GM23338 (cell line): ENCODE measurements around the gene SELENOK. TPM values are rescaled to one million over a fixed set of nuclear protein-coding genes. Genes with fewer than 3 reads are reported as not detected.

Experiments
- ATAC-seq: fragments of 200-7000 bp; cut with Tn5 transposase; 3 replicates; pipeline ENCODE4 v1.9.1; 2020
- DNase-seq: peaks from one replicate; pipeline ENCODE4 v3.0.0-alpha.2; 2015; ENCODE audit warnings: low spot score
- H2AFZ ChIP-seq: fragments of 200-600 bp; sonication (generic); 2 replicates; pipeline ENCODE4 v1.8.0; 2016; ENCODE audit warnings: antibody characterized with exemption, mild to moderate bottlenecking, moderate library complexity
- H3F3A ChIP-seq: fragments of 200-600 bp; sonication (generic); replicated peaks from 2 replicates; pipeline ENCODE4 v1.8.0; 2017; ENCODE audit warnings: antibody characterized with exemption, mixed run types, low read depth
- H3K27ac ChIP-seq: fragments of 200-600 bp; sonication (generic); 2 replicates; pipeline ENCODE4 v1.6.1; 2016; ENCODE audit warnings: low read depth
- H3K27me3 ChIP-seq: fragments of 200-600 bp; sonication (generic); 2 replicates; pipeline ENCODE4 v1.8.0; 2016; ENCODE audit warnings: mild to moderate bottlenecking, mixed run types, moderate library complexity; ENCODE audit not compliant: insufficient read depth
- H3K36me3 ChIP-seq: fragments of 200-600 bp; sonication (generic); 2 replicates; pipeline ENCODE4 v1.8.0; 2016; ENCODE audit warnings: mild to moderate bottlenecking; ENCODE audit not compliant: insufficient read depth
- H3K4me1 ChIP-seq: fragments of 200-600 bp; sonication (generic); 2 replicates; pipeline ENCODE4 v1.8.0; 2016; ENCODE audit warnings: mild to moderate bottlenecking, moderate library complexity; ENCODE audit not compliant: insufficient read depth
- H3K4me2 ChIP-seq: fragments of 200-600 bp; sonication (generic); 2 replicates; pipeline ENCODE4 v1.7.1; 2017; ENCODE audit warnings: mixed run types
- H3K4me3 ChIP-seq: fragments of 200-600 bp; sonication (generic); 2 replicates; pipeline ENCODE4 v1.6.1; 2016; ENCODE audit warnings: mixed run types
- H3K79me2 ChIP-seq: fragments of 200-600 bp; sonication (generic); replicated peaks from 2 replicates; pipeline ENCODE4 v1.8.0; 2017; ENCODE audit warnings: mild to moderate bottlenecking; ENCODE audit not compliant: insufficient read depth
- H3K9me2 ChIP-seq: fragments of 200-600 bp; sonication (generic); 2 replicates; pipeline ENCODE4 v1.8.0; 2017; ENCODE audit not compliant: insufficient read depth
- H4K20me1 ChIP-seq: fragments of 200-600 bp; sonication (generic); replicated peaks from 2 replicates; pipeline ENCODE4 v1.8.0; 2017; ENCODE audit warnings: mild to moderate bottlenecking; ENCODE audit not compliant: insufficient read depth
- H3K27ac Mint-ChIP-seq: 2 replicates; pipeline ENCODE4 v1.8.0; 2020; ENCODE audit warnings: inconsistent platforms, mild to moderate bottlenecking, moderate library complexity, mixed read lengths
- H3K27me3 Mint-ChIP-seq: 3 replicates; pipeline ENCODE4 v1.8.0; 2022; ENCODE audit warnings: low read depth, mild to moderate bottlenecking, moderate library complexity, mixed read lengths, inconsistent platforms; ENCODE audit not compliant: insufficient read depth, poor library complexity
- H3K36me3 Mint-ChIP-seq: 3 replicates; pipeline ENCODE4 v1.8.0; 2021; ENCODE audit warnings: low read depth, mild to moderate bottlenecking, inconsistent platforms, moderate library complexity, mixed read lengths
- H3K4me1 Mint-ChIP-seq: 3 replicates; pipeline ENCODE4 v1.8.0; 2020; ENCODE audit warnings: mild to moderate bottlenecking, inconsistent platforms, mixed read lengths
- H3K4me3 Mint-ChIP-seq: 3 replicates; pipeline ENCODE4 v1.8.0; 2021; ENCODE audit warnings: moderate library complexity, mild to moderate bottlenecking, inconsistent platforms, mixed read lengths
- H3K9me3 Mint-ChIP-seq: 3 replicates; pipeline ENCODE4 v1.8.0; 2020; ENCODE audit warnings: moderate library complexity, mild to moderate bottlenecking, inconsistent platforms, mixed read lengths
- CREB1 ChIP-seq: fragments of 250-450 bp; sonication (Bioruptor Pico); IDR thresholded peaks from 2 replicates; pipeline ENCODE4 v1.5.0; 2020; ENCODE audit warnings: low read depth, mild to moderate bottlenecking, moderate library complexity
- CTCF ChIP-seq, 2 experiments: fragments of 200-600 bp in 1 of 2; sonication (generic) in 1 of 2; conservative IDR thresholded peaks; 2 replicates each; pipeline versions ENCODE4 v1.5.1 to v1.6.1; 2016 to 2017; ENCODE audit warnings: antibody characterized with exemption in 2 of 2, low read depth in 2 of 2, mild to moderate bottlenecking in 2 of 2, moderate library complexity in 1 of 2
- EZH2 ChIP-seq: fragments of 200-600 bp; sonication (generic); IDR thresholded peaks from one replicate; pipeline ENCODE4 v1.8.0; 2017; ENCODE audit warnings: antibody characterized with exemption, mild to moderate bottlenecking, low read depth; ENCODE audit not compliant: unreplicated experiment
- EZH2phosphoT487 ChIP-seq: fragments of 200-600 bp; sonication (generic); IDR thresholded peaks from one replicate; pipeline ENCODE4 v1.8.1; 2018; ENCODE audit warnings: antibody characterized with exemption; ENCODE audit not compliant: unreplicated experiment
- JUNB ChIP-seq: IDR thresholded peaks from one replicate; pipeline ENCODE4 v1.6.1; 2016; ENCODE audit warnings: antibody characterized with exemption; ENCODE audit not compliant: unreplicated experiment
- NANOG ChIP-seq: IDR thresholded peaks from 2 replicates; pipeline ENCODE4 v1.6.1; 2016; ENCODE audit warnings: antibody characterized with exemption, borderline replicate concordance
- POLR2AphosphoS5 ChIP-seq: IDR thresholded peaks from 2 replicates; pipeline ENCODE4 v1.6.1; 2016; ENCODE audit warnings: antibody characterized with exemption, low read depth
- REST ChIP-seq: IDR thresholded peaks from one replicate; pipeline ENCODE4 v1.6.1; 2018; ENCODE audit warnings: antibody characterized with exemption; ENCODE audit not compliant: unreplicated experiment
- STAT1 ChIP-seq: IDR thresholded peaks from one replicate; pipeline ENCODE4 v1.6.1; 2016; ENCODE audit warnings: antibody characterized with exemption; ENCODE audit not compliant: unreplicated experiment
- ZNF114 ChIP-seq: fragments of 250-450 bp; sonication (Bioruptor Pico); IDR thresholded peaks from 2 replicates; pipeline ENCODE4 v1.5.0; 2020; ENCODE audit warnings: mild to moderate bottlenecking, moderate library complexity
- ZNF331 ChIP-seq: fragments of 250-450 bp; sonication (Bioruptor Pico); IDR thresholded peaks from 2 replicates; pipeline ENCODE4 v1.5.0; 2020; ENCODE audit warnings: low read depth, mild to moderate bottlenecking, moderate library complexity
- polyA plus RNA-seq: library from polyadenylated mRNA; unstranded; fragments of >200 nt; fragmentation: Nextera tagmentation; extraction: Ambion mirVana; gene quantifications from 2 replicates; pipeline ENCODE4 v1.2.1, GENCODE V29; 2016
- total RNA-seq: library from RNA; depleted of rRNA; stranded (reverse); fragments of >200 nt; shearing (Covaris generic); gene quantifications from 2 replicates; pipeline ENCODE4 v1.2.3, GENCODE V29; 2014

Gene SELENOK
- total and polyA plus RNA-seq, 2 experiments from 2014 or later = 21.4 to 168 TPM

GRCh38 chr3:53845881-53846133, 45.9 kb downstream of the SELENOK start (continued):
- TF ChIP-seq REST = no peak
- TF ChIP-seq NANOG = no peak
- TF ChIP-seq EZH2phosphoT487 = no peak
- no peak for TF ChIP-seq ZNF114
- no peak for TF ChIP-seq CTCF (conservative IDR thresholded peaks at IDR 0.05; ENCODE audit: low read depth in 2 of 2)
- no peak for TF ChIP-seq CREB1 (CRISPR knock-in tag)
- TF ChIP-seq STAT1 = no peak
- no peak for TF ChIP-seq JUNB
- no peak for TF ChIP-seq ZNF331 (CRISPR knock-in tag)
- no peak for TF ChIP-seq POLR2AphosphoS5
- no peak for TF ChIP-seq EZH2

- Histone ChIP-seq H3K4me3 (peak overlapping the region; percentile 83), H3K79me2 (peaks cover 7% of the 10 kb centered on the region; the same call in 1 of the 2 replicates), H3K4me2 (peak overlapping the region; percentile 80), H3F3A (0 out of 2 replicates have a peak, but pooled peaks cover 5% of the 10 kb centered on the region), H3K4me1 (peaks cover 15% of the 10 kb centered on the region), H3K27me3 (peaks cover 20% of the 10 kb centered on the region), H2AFZ (peak overlapping the region; percentile 94), H4K20me1 (no peaks in the 10 kb centered on the region), H3K36me3 (no peaks in the 10 kb centered on the region), H3K27ac (0 out of 2 replicates have a peak overlapping the region, but pooled peaks have one; percentile 69), H3K9me2 (no peaks in the 10 kb centered on the region)
- Mint-ChIP-seq H3K36me3 (no peaks in the 10 kb centered on the region; the same call in 2 of the 3 replicates), H3K4me1 (peaks cover 31% of the 10 kb centered on the region), H3K27me3 (peaks cover 23% of the 10 kb centered on the region), H3K4me3 (peak overlapping the region; percentile 79), H3K27ac (peak overlapping the region; percentile 75; the same call in 1 of the 2 replicates), H3K9me3 (no peaks in the 10 kb centered on the region)
- ATAC-seq = peak; percentile 38
- DNase-seq = peak; percentile 92
- TF ChIP-seq POLR2AphosphoS5 = peak; percentile 55; the same call in 1 of the 2 replicates
- TF ChIP-seq JUNB = no peak
- peak; percentile 50 to 51 for TF ChIP-seq CTCF (conservative IDR thresholded peaks at IDR 0.05; ENCODE audit: low read depth in 2 of 2)
Observed at GRCh38 chr3:53845103-53845880, 46.4 kb downstream of the SELENOK start.
